ENCODE results near the gene NT5C1A.

GRCh38 chr1:39704757-39705156 is 32.9 kb upstream of the NT5C1A start:
- no peak for TF ChIP-seq EZH2phosphoT487 (IDR thresholded peaks at IDR 0.05; ENCODE audit: insufficient read depth, low read depth)
- no peak for TF ChIP-seq EZH2 (IDR thresholded peaks at IDR 0.05; ENCODE audit: insufficient read depth, poor library complexity, severe bottlenecking)

All from GM23248 (cell line).